NB4 (cell line): ENCODE results near the gene DDC.

Experiments used
- DNase-seq: peaks from one replicate; pipeline ENCODE4 v3.0.0; 2010; ENCODE audit warnings: low read depth
- H3K4me3 ChIP-seq: one replicate; pipeline ENCODE4 v1.5.1; 2011; ENCODE audit warnings: mild to moderate bottlenecking, low read depth, low read length, moderate library complexity
- CTCF ChIP-seq: IDR thresholded peaks from one replicate; pipeline ENCODE4 v1.5.1; 2012; ENCODE audit warnings: low read depth, low read length
- MAX ChIP-seq: IDR thresholded peaks from 2 replicates; pipeline ENCODE4 v1.6.1; 2011; ENCODE audit warnings: low read depth, low read length
- MYC ChIP-seq: IDR thresholded peaks from 2 replicates; pipeline ENCODE4 v1.6.1; 2011; ENCODE audit warnings: low read depth, low read length
- POLR2A ChIP-seq: IDR thresholded peaks from 2 replicates; pipeline ENCODE4 v1.6.1; 2011; ENCODE audit warnings: mild to moderate bottlenecking; ENCODE audit not compliant: insufficient read length; ENCODE audit errors: extremely low read depth

The DDC gene

GRCh38 chr7:50418526-50419290, 146.5 kb downstream of the DDC start:
- no peak for DNase-seq
- TF ChIP-seq CTCF (no peak), MYC (no peak), MAX (no peak), POLR2A (no peak)
- H3K4me3 ChIP-seq = no peak overlapping the region

- peak; percentile 91 for DNase-seq
Measured at GRCh38 chr7:50418086-50418515, 147.1 kb downstream of the DDC start.

GRCh38 chr7:50416527-50417182, 148.6 kb downstream of the DDC start:
- peak; percentile 85 for DNase-seq
- TF ChIP-seq MAX = peak; percentile 98
- no peak for TF ChIP-seq POLR2A
- peak; percentile 84 for TF ChIP-seq MYC

More at GRCh38 chr7:50418086-50418515, 147.1 kb downstream of the DDC start:
- H3K4me3 ChIP-seq = no peak overlapping the region
- no peak for TF ChIP-seq POLR2A
- peak; percentile 99 for TF ChIP-seq CTCF
- no peak for TF ChIP-seq MYC
- TF ChIP-seq MAX = 0 out of 2 replicates have a peak, but pooled peaks have one; percentile 22

GRCh38 chr7:50415844-50416364, 149.3 kb downstream of the DDC start:
- H3K4me3 ChIP-seq = no peak overlapping the region
- no peak for TF ChIP-seq MAX
- no peak for DNase-seq

More at GRCh38 chr7:50416527-50417182, 148.6 kb downstream of the DDC start:
- peak overlapping the region; percentile 33 for H3K4me3 ChIP-seq

- DNase-seq = no peak
- H3K4me3 ChIP-seq = no peak overlapping the region
- TF ChIP-seq CTCF (no peak), POLR2A (no peak)
Measured at GRCh38 chr7:50413561-50413960, 151.6 kb downstream of the DDC start.

- TF ChIP-seq POLR2A (no peak), CTCF (no peak), MAX (no peak), MYC (no peak)
Measured at GRCh38 chr7:50412973-50413372, 152.2 kb downstream of the DDC start.

More at GRCh38 chr7:50412973-50413372, 152.2 kb downstream of the DDC start:
- peak; percentile 71 for DNase-seq
- H3K4me3 ChIP-seq = no peak overlapping the region
